Ramos (cell line): ENCODE measurements around the gene MED7.

Experiments used
- in situ Hi-C: fragments of 300-500 bp; cut with MboI; formaldehyde crosslinking; loops from one replicate; pipeline ENCODE4 v1.14.3; 2022; ENCODE audit warnings: low sequenced_read_pairs; ENCODE audit not compliant: unreplicated experiment

MED7 gene

GRCh38 chr5:157165261-157165660 is 22.6 kb upstream of the MED7 start:
- in situ Hi-C loops: no loop called here

GRCh38 chr5:157164521-157164920 is 21.9 kb upstream of the MED7 start:
- in situ Hi-C loops: no loop called here

- in situ Hi-C loops: no loop called here
These were observed 20.4 kb upstream of the MED7 start for GRCh38 chr5:157162919-157163510.

GRCh38 chr5:157161996-157162395 is 19.3 kb upstream of the MED7 start:
- in situ Hi-C loops: no loop called here

GRCh38 chr5:157160001-157160400 is 17.3 kb upstream of the MED7 start:
- in situ Hi-C loops: no loop called here

- in situ Hi-C loops: no loop called here
These were observed 16.6 kb upstream of the MED7 start for GRCh38 chr5:157159209-157159751.

- in situ Hi-C loops: no loop called here
These were observed 14.7 kb upstream of the MED7 start for GRCh38 chr5:157157293-157157891.

DNA sequence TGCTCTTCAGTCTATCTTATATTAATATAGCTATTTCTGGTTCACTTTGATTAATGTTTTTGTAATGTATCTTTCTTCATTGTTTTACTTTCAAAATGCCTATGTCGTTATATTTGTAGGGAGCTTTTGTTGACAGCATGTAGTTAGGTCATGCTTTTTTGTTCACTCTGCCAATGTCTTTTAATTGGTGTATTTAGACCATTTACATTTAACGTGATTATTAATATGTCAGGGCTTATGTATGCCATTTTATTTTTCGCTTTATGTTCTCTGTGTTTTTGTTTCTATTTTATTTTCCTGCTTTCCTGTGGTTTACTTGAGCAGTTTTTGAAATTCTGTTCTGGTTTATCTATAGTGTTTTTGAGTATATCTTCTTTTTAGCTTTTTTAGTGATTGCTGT is 12.6 kb upstream of the MED7 start:
- in situ Hi-C loops: no loop called here

- in situ Hi-C loops: no loop called here
These were observed 8.3 kb upstream of the MED7 start for GRCh38 chr5:157150995-157151394.

DNA sequence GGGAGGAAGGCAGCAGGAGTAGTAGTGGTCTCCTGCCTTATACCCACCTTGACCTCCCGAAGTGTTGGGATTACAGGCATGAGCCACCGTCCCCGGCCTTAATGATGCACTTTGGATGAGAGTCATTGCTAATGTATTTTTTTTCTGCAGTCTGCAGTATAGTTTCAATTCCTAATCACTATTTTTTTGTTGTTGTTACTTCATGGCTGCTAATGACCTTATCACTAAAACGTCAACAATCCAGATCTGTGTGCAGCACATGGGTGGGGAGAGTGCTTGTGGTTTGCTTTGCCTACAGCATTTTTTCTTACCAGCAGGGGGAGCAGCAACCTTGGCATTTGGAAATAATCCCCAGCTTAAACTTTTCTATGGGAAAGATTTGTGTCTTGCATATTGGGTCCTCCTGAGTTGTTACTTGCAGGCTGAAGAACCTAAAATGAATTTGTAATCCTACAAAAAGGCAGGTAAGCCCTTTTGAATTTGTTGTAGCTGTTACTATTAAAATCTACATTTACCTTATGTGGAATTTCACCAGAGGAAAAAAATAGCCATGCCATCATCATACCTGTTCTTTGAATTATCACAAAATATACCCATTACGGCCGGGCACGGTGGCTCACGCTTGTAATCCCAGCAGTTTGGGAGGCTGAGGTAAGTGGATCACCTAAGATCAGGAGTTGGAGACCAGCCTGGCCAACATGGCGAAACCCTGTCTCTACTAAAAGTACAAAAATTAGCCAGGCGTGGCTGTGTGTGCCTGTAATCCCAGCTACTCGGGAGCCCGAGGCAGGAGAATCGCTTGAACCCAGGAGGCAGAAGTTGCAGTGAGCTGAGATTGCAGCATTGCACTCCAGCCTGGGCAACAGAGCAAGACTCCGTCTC is 6.3 kb upstream of the MED7 start:
- in situ Hi-C loops: no loop called here

DNA sequence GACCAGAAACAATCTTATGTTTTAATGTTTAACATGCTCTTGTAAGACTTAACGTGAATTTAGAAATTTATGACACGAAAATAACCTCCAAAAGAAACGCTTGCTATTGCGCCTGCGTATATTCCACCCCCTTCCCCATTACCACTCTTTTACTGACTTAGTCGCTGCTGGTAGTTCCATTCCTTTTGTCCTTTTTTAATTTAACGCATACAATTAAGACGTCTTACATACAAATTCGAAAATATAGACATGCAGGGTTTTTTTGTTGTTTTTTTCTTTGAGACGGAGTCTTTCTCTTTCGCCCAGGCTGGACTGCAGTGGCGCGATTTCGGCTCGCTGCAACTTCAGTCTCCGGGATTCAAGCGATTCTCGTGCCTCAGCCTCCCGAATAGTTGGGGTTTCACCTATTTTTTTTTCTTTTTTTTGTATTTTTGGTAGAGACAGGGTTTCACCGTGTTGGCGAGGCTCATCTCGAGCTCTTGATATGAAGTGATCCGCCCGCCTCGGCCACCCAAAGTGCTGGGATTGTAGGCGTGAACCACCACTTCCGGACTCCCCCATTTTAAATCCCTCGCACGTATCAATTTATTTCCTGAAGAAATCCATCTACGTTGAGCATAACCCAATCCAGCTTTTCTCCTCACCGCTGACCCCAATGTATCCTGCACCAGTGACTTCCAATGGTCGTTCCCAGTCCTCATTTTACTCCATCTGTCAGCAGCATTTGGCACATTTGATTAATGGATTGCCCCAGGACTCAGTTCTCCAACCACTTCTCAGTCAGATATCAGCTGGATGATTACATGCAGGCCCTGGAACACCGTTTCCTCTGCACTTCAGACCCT is 684 bp upstream of the MED7 start:
- in situ Hi-C loops: no loop called here

GRCh38 chr5:157137691-157138090 is 5.0 kb downstream of the MED7 start:
- in situ Hi-C loops: no loop called here

- in situ Hi-C loops: no loop called here
These were observed 10.4 kb downstream of the MED7 start for GRCh38 chr5:157132281-157132612.

DNA sequence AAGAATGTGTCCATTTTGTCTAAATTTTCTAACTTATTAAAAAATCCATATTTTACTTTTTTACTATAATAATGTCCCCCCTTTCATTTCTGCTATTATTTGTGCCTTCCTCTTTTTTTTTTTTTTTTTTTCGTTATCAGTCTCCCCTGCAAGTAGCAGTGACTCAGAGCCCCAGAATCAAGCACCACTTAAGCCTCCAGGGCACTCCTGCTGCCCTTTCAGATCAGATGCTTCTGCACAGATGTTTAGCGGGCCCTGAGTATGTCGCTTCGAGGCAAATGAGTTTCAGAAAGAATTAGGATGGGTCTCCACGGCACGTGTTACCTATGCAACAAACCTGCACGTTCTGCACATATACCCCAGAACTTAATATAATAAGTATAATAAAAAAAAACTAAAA is 11.7 kb downstream of the MED7 start:
- in situ Hi-C loops: no loop called here

- in situ Hi-C loops: no loop called here
These were observed 21.0 kb downstream of the MED7 start for GRCh38 chr5:157121709-157122108.

DNA sequence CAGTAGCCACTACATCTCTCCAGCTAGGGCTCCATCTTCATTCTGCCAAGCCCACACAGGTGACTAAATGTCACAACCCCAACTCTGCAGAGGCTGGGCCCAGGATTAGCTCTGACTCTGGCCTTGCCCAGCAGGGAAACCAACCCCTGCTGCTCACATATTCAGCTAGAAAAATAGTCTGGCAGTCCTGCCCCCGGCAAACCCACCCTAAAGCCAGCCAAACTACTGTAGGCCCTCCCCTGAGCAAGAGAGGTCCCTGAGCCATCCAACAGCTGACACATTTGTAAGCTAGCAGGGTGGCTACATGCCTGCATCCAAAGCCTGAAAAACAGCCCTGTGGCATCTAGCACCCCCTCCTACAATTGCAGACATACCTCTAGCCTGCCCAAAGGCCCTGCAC is 22.6 kb downstream of the MED7 start:
- in situ Hi-C loops: no loop called here

DNA sequence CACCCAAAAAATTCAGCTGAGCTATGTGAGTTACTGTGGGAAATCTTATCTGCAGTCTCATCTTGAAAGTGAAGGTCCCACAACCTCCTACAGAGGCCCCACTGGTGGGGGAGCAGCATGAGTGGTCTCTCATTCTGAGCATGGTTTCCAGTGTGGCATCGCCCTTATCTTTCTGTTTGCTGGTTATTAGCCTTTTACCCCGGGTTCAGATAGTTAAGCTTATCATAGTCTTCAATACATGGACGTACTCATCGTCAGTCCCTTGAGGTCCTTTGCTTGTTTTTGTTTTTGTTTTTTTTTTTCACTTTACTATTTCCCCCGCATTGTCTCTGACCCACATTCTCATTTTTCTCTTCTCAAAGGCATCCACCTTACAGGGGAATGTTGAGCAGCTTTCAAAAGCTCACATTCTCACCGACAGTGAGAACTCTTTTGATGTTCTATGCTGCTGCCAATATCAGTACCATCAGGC is 26.1 kb downstream of the MED7 start:
- in situ Hi-C loops: no loop called here

DNA sequence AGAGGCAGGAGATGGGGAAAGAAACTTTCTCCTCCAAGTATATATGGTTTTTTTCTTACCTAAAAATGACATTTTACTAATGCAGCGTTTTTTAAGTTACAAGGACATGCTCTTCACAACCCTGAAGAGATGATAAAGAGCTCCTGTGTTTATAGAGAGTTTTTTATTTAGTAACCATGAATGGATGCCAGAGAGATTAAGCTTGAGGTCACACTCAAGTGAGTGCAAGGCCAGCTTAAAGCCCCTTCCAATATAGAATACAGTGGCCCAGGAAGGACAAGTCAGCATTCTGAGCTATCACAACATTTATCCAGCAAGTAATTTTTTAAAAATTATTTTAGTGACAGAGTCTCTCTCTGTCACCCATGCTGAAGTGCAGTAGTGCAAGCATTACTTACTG is 27.2 kb downstream of the MED7 start:
- in situ Hi-C loops: no loop called here

DNA sequence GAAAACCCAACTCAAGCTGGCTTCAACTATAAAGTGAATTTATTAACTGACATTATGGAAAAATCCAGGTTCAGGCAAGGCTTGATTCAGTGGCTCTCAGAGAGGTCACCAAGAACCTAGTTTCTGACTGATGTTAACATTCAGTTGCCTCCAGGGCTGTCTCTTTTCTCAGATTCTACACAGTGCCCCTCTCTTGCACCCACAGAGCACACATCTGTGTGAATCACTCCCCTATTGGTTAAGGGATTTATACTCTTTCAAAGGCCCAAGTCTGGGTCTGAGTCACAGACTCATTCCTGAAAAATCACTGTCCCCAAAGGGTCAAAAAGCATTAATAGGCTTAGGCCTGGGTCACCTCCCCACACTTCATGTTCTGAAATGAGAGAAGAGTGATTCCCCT is 27.7 kb downstream of the MED7 start:
- in situ Hi-C loops: no loop called here

- in situ Hi-C loops: no loop called here
These were observed 29.7 kb downstream of the MED7 start for GRCh38 chr5:157113002-157113401.
